H1 (cell line): ENCODE measurements around the gene RNASET2. TPM values are rescaled to one million over a fixed set of nuclear protein-coding genes. Genes with fewer than 3 reads are reported as not detected.

Source experiments
- CTCF ChIA-PET: fragments of 300-600 bp; sonication (Branson Sonifier 250); formaldehyde crosslinking; loops from one replicate; lab custom pipeline; 2021; ENCODE audit not compliant: partially characterized antibody; lab: Charles Lee
- POLR2A ChIA-PET: fragments of 300-600 bp; sonication (Branson Sonifier 250); formaldehyde crosslinking; loops from one replicate; lab custom pipeline; 2021; ENCODE audit warnings: inconsistent platforms; ENCODE audit not compliant: partially characterized antibody; lab: Charles Lee
- DNase-seq, 2 experiments: peaks; one replicate each; pipeline versions ENCODE4 v3.0.0 to v3.0.0-alpha.2; 2010 to 2022; ENCODE audit warnings: low spot score in 2 of 2, low read depth in 1 of 2, mixed read lengths in 1 of 2
- FAIRE-seq: peaks from 2 replicates; lab custom pipeline; 2011; peaks lifted over from hg19 to GRCh38; lab: Jason Lieb, UNC
- H2AFZ ChIP-seq: 2 replicates; pipeline ENCODE4 v1.8.1; 2012; ENCODE audit warnings: low read length, inconsistent platforms
- H2AK5ac ChIP-seq: 2 replicates; pipeline ENCODE4 v1.6.1; 2013; ENCODE audit warnings: low read depth, low read length
- H2BK120ac ChIP-seq: replicated peaks from 2 replicates; pipeline ENCODE3; 2013; ENCODE audit warnings: low read depth, low read length, inconsistent platforms
- H2BK12ac ChIP-seq: 2 replicates; pipeline ENCODE4 v1.6.1; 2013; ENCODE audit warnings: low read depth, low read length
- H2BK15ac ChIP-seq: 2 replicates; pipeline ENCODE4 v1.6.1; 2013; ENCODE audit warnings: low read length
- H2BK20ac ChIP-seq: 2 replicates; pipeline ENCODE4 v1.6.1; 2013; ENCODE audit warnings: low read length
- H2BK5ac ChIP-seq: 2 replicates; pipeline ENCODE4 v1.6.1; 2013; ENCODE audit warnings: low read depth, low read length
- H3K14ac ChIP-seq: 2 replicates; pipeline ENCODE4 v1.6.1; 2013; ENCODE audit warnings: inconsistent platforms; ENCODE audit not compliant: insufficient read length
- H3K18ac ChIP-seq: 2 replicates; pipeline ENCODE4 v1.6.1; 2013; ENCODE audit warnings: low read length; ENCODE audit errors: extremely low read depth
- H3K23ac ChIP-seq: 2 replicates; pipeline ENCODE4 v1.6.1; 2013; ENCODE audit warnings: inconsistent platforms; ENCODE audit not compliant: insufficient read length
- H3K23me2 ChIP-seq: 2 replicates; pipeline ENCODE4 v1.6.1; 2013; ENCODE audit warnings: low read depth, low read length
- H3K27ac ChIP-seq: 2 replicates; pipeline ENCODE4 v1.6.1; 2011; ENCODE audit warnings: low read depth, low read length, inconsistent platforms
- H3K27me3 ChIP-seq, 4 experiments: replicated peaks in 1 of 4; 1 replicate in 1 of 4; 2 replicates in 3 of 4; pipeline versions ENCODE4 v1.6.1 to v1.8.1; 2011 to 2013; ENCODE audit warnings: low read length in 3 of 4, mild to moderate bottlenecking in 3 of 4, inconsistent platforms in 2 of 4, mixed read lengths in 2 of 4, moderate library complexity in 1 of 4; ENCODE audit not compliant: control insufficient read depth in 3 of 4, insufficient read depth in 3 of 4; ENCODE audit errors: extremely low read depth in 1 of 4
- H3K36me3 ChIP-seq, 4 experiments: 2 replicates each; pipeline versions ENCODE4 v1.6.1 to v1.8.1; 2011 to 2013; ENCODE audit warnings: mild to moderate bottlenecking in 4 of 4, low read length in 3 of 4, moderate library complexity in 2 of 4, control low read depth in 1 of 4, inconsistent platforms in 1 of 4; ENCODE audit not compliant: insufficient read depth in 4 of 4, control insufficient read depth in 2 of 4
- H3K4ac ChIP-seq: replicated peaks from 2 replicates; pipeline ENCODE3; 2013; ENCODE audit warnings: low read length, low read depth, mixed read lengths, inconsistent platforms; ENCODE audit not compliant: insufficient read length
- H3K4me1 ChIP-seq, 4 experiments: replicated peaks in 1 of 4; 1 replicate in 1 of 4; 2 replicates in 3 of 4; pipeline versions ENCODE4 v1.6.1 to v1.8.1; 2011 to 2013; ENCODE audit warnings: low read length in 3 of 4, inconsistent platforms in 2 of 4, mixed read lengths in 1 of 4; ENCODE audit not compliant: insufficient read depth in 4 of 4, control insufficient read depth in 3 of 4
- H3K4me2 ChIP-seq, 2 experiments: 2 replicates each; pipeline versions ENCODE4 v1.6.1 to v1.8.1; 2011 to 2013; ENCODE audit warnings: low read depth in 2 of 2, low read length in 2 of 2, control low read depth in 1 of 2, inconsistent platforms in 1 of 2, mild to moderate bottlenecking in 1 of 2; ENCODE audit not compliant: insufficient read depth in 1 of 2
- H3K4me3 ChIP-seq, 4 experiments: fragments of 200-600, 300-600 bp in 1 of 4; sonication (generic), shearing (Covaris generic), sonication (Bioruptor Twin) in 1 of 4; 2 replicates each; pipeline versions ENCODE4 v1.5.1 to v1.8.1; 2011 to 2016; ENCODE audit warnings: low read length in 4 of 4, low read depth in 3 of 4, control low read depth in 2 of 4, inconsistent platforms in 2 of 4, mild to moderate bottlenecking in 2 of 4, mixed read lengths in 1 of 4, moderate library complexity in 1 of 4; ENCODE audit not compliant: insufficient read depth in 2 of 4; ENCODE audit errors: extremely low read depth in 1 of 4
- H3K56ac ChIP-seq: replicated peaks from 2 replicates; pipeline ENCODE3; 2013; ENCODE audit warnings: low read depth, mild to moderate bottlenecking, mixed read lengths, low read length, inconsistent platforms; ENCODE audit not compliant: insufficient read length
- H3K79me1 ChIP-seq: 2 replicates; pipeline ENCODE4 v1.6.1; 2013; ENCODE audit warnings: low read depth, low read length, control low read depth
- H3K79me2 ChIP-seq, 2 experiments: 2 replicates each; pipeline versions ENCODE4 v1.6.1 to v1.8.1; 2012 to 2013; ENCODE audit warnings: low read length in 2 of 2, mild to moderate bottlenecking in 2 of 2, inconsistent platforms in 1 of 2; ENCODE audit not compliant: insufficient read depth in 2 of 2, control insufficient read depth in 1 of 2
- H3K9ac ChIP-seq, 4 experiments: replicated peaks in 1 of 4; 1 replicate in 1 of 4; 2 replicates in 3 of 4; pipeline versions ENCODE4 v1.6.1 to v1.8.1; 2011 to 2013; ENCODE audit warnings: low read depth in 3 of 4, low read length in 3 of 4, control low read depth in 2 of 4, mild to moderate bottlenecking in 2 of 4, moderate library complexity in 2 of 4, inconsistent platforms in 1 of 4; ENCODE audit errors: extremely low read depth in 1 of 4
- H3K9me3 ChIP-seq, 2 experiments: 2 replicates each; pipeline versions ENCODE4 v1.6.1 to v1.8.1; 2012 to 2013; ENCODE audit warnings: mild to moderate bottlenecking in 2 of 2, moderate library complexity in 2 of 2, control low read depth in 1 of 2, inconsistent platforms in 1 of 2, low read depth in 1 of 2, low read length in 1 of 2, mixed read lengths in 1 of 2; ENCODE audit not compliant: insufficient read depth in 2 of 2
- H4K20me1 ChIP-seq, 2 experiments: replicated peaks in 1 of 2; 2 replicates each; pipeline versions ENCODE3 to v1.8.1; 2011 to 2013; ENCODE audit warnings: inconsistent platforms in 2 of 2, low read length in 2 of 2, mild to moderate bottlenecking in 1 of 2; ENCODE audit not compliant: insufficient read depth in 2 of 2, control insufficient read depth in 1 of 2
- H4K5ac ChIP-seq: 2 replicates; pipeline ENCODE4 v1.6.1; 2013; ENCODE audit warnings: low read length, low read depth, mixed read lengths, inconsistent platforms; ENCODE audit not compliant: insufficient read length
- H4K8ac ChIP-seq: 2 replicates; pipeline ENCODE4 v1.8.0; 2013; ENCODE audit warnings: mild to moderate bottlenecking, moderate library complexity, low read length, inconsistent platforms; ENCODE audit not compliant: insufficient read depth; ENCODE audit errors: extremely low read depth
- H4K91ac ChIP-seq: replicated peaks from 2 replicates; pipeline ENCODE3; 2013; ENCODE audit warnings: low read length, mixed read lengths, inconsistent platforms; ENCODE audit not compliant: insufficient read length
- GTF2F1 ChIP-seq: IDR thresholded peaks from 2 replicates; pipeline ENCODE4 v1.6.1; 2012; ENCODE audit warnings: low read depth, low read length, improper control_type of control experiment, borderline replicate concordance
- RFX5 ChIP-seq: IDR thresholded peaks from 2 replicates; pipeline ENCODE4 v1.6.1; 2011; ENCODE audit warnings: low read depth, low read length, improper control_type of control experiment, borderline replicate concordance
- SP2 ChIP-seq: IDR thresholded peaks from 2 replicates; pipeline ENCODE4 v1.6.1; 2012; ENCODE audit warnings: mild to moderate bottlenecking, low read length, inconsistent platforms
- TAF7 ChIP-seq: optimal IDR thresholded peaks from 2 replicates; pipeline ENCODE3; 2011; ENCODE audit warnings: low read depth, mild to moderate bottlenecking, inconsistent platforms, low read length, moderate library complexity, borderline replicate concordance
- WGBS, 2 experiments: shearing (Covaris generic) in 1 of 2; methylation state at CpG; one replicate each; pipeline versions ENCODE4 v1.1.6 to v1.1.7; 2013 to 2015; ENCODE audit warnings: low lambda C conversion rate in 2 of 2, mixed read lengths in 2 of 2, inconsistent platforms in 1 of 2, low coverage in 1 of 2, missing lambda C conversion rate in 1 of 2; ENCODE audit not compliant: insufficient replicate concordance in 2 of 2, insufficient coverage in 1 of 2, insufficient read length in 1 of 2; ENCODE audit errors: extremely low coverage in 1 of 2, missing lambda C conversion rate in 1 of 2; 5-methylcytosine and 5-hydroxymethylcytosine counted together
- polyA plus RNA-seq, 7 experiments: library from polyadenylated mRNA; depleted of rRNA in 3 of 7; stranded (reverse) in 5 of 7; unstranded in 2 of 7; fragments of >200 nt in 5 of 7; fragments of 200-250 nt in 2 of 7; gene quantifications; 1 replicate in 5 of 7; 2 replicates in 1 of 7; 4 replicates in 1 of 7; pipeline versions ENCODE4 v1.2.1 to v1.2.3, GENCODE V29; 2011 to 2013; ENCODE audit warnings: missing spikeins in 2 of 7, mixed read lengths in 2 of 7
- total RNA-seq: library from RNA; stranded (reverse); fragmentation: NEBNext Ultra II Directional; extraction: Animal tissue kit (Norgen Biotek cat#: 25700); gene quantifications from 2 replicates; pipeline ENCODE4 v1.2.1, GENCODE V29; 2021

Gene RNASET2
- total and polyA plus RNA-seq, 2 of the 8 experiments (the other 6 are each of a cell fraction or from before 2014, with no cell fraction given) = 15.7 to 22.9 TPM

GRCh38 chr6:166976636-166977035, 20.3 kb upstream of the RNASET2 start:
- TF ChIP-seq TAF7 (no peak), RFX5 (no peak), GTF2F1 (no peak), SP2 (no peak)
- H2AFZ ChIP-seq = no peak overlapping the region
- H4K8ac ChIP-seq = no peak overlapping the region
- H2AK5ac ChIP-seq = no peak overlapping the region
- WGBS, 2 experiments = 88% methylated on average over 1 of the region's 2 CpGs; no CpG with 5 or more reads in 1 of the 2 experiments
- H3K27me3 ChIP-seq = no peaks in the 10 kb centered on the region
- H3K4ac ChIP-seq = no peak overlapping the region
- no peak overlapping the region for H3K23ac ChIP-seq
- no peak overlapping the region for H3K18ac ChIP-seq
- DNase-seq (no peak), FAIRE-seq (no peak)
- H2BK12ac ChIP-seq = no peak overlapping the region
- no peaks in the 10 kb centered on the region for H3K9me3 ChIP-seq
- no peak overlapping the region for H2BK5ac ChIP-seq
- no peak overlapping the region for H3K14ac ChIP-seq
- no peaks in the 10 kb centered on the region for H4K20me1 ChIP-seq
- H3K4me1 ChIP-seq = no peaks in the 10 kb centered on the region; a peak in 1 of 7 replicates
- H3K4me2 ChIP-seq = no peak overlapping the region
- ChIA-PET POLR2A (interaction anchor here (1.0 kb wide), 1 partner anchor 12 kb away, joined by 3 read pairs; no protein-coding TSS in a partner anchor), CTCF (interaction anchor here (0.8 to 1.7 kb wide), 3 partner anchors 10 to 201 kb away, joined by 4 to 5 read pairs (median 4); no protein-coding TSS in a partner anchor)
- H3K23me2 ChIP-seq = no peaks in the 10 kb centered on the region
- H3K9ac ChIP-seq = no peak overlapping the region
- peaks cover 0 to 1% (median 0%) of the 10 kb centered on the region in 4 experiments; a peak in 1 of 8 replicates for H3K36me3 ChIP-seq
- no peaks in the 10 kb centered on the region for H3K79me2 ChIP-seq
- H4K91ac ChIP-seq = no peak overlapping the region
- H2BK120ac ChIP-seq = no peak overlapping the region
- no peak overlapping the region for H3K56ac ChIP-seq
- no peaks in the 10 kb centered on the region for H3K79me1 ChIP-seq
- H3K4me3 ChIP-seq = no peak overlapping the region
- H2BK20ac ChIP-seq = no peak overlapping the region
- H2BK15ac ChIP-seq = no peak overlapping the region
- no peak overlapping the region for H3K27ac ChIP-seq
- no peak overlapping the region for H4K5ac ChIP-seq
